GM11168 (cell line): Measurements from ENCODE around the gene HEXB.
"Not testable (repeated sequence)": the region's sequence is repeated elsewhere in the genome, so short reads cannot be mapped to it uniquely, and the experiment has no call there.

Source experiments
- in situ Hi-C: fragments of 300-500 bp; cut with MboI; formaldehyde crosslinking; loops from one replicate; pipeline ENCODE4 v1.12.0; 2022; ENCODE audit warnings: low sequenced_read_pairs; ENCODE audit not compliant: unreplicated experiment

HEXB gene

GRCh38 chr5:74655206-74655605, 29.8 kb upstream of the HEXB start:
- in situ Hi-C loops, result no loop called here

- in situ Hi-C loops, result no loop called here
Observed at GRCh38 chr5:74655716-74656115, 29.3 kb upstream of the HEXB start.

DNA sequence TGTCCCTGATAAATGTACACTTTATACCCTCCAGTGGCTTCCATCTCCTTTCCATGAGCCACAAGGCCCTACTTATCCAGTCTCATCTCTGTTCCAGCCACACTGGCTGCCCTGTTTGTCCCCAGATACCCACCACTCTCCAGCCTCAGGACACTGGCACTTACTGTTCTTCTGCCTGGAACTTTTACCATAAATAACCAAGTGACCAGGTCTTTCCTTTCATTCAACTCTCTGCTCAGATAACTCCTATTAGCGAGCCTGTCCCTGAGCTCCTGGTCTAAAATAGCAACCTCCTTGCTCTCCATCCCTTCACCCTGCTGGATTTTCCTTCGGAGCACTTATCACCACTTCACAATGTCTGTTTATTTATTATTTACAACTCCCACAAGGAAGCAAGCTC, 27.9 kb upstream of the HEXB start:
- in situ Hi-C loops, result no loop called here

DNA sequence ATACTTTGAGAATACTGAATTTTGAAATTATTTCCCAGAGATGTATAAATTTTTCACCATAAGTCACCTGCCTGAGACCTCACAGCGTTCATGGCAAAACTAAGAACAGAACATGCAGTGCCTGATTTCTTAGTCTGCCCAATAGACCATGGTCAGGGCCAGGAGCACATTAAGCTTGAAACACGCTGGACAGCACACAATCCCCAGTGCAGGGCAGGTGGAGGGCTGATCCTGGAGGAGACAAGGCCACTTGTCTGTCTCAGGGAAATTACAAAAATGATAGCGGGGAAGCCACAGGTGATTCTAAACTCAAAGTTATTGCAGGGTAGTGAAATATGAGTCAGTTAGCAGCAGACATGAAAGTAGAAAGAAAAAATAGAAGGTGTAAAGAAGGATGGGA, 25.9 kb upstream of the HEXB start:
- in situ Hi-C loops, result no loop called here

DNA sequence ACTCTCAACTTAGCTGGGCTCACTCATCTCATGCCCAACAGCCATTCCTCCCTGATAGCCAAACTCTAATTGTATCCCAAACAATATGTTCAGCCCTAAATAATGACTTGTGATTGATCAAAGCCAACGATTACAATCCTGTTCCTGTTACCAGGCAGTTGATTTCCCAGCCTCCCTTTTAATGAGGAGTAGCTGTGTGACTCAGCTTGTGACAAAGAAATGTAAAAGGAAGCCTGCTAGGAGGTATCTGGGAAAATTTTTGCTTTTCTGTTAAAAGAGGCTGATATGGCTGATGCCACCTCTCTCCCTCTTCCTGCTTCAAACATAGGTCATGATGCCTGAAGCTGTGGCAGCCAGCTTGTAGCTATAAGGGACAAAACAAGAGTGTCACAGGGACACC, 24.9 kb upstream of the HEXB start:
- in situ Hi-C loops, result no loop called here

- in situ Hi-C loops, result no loop called here
Observed at GRCh38 chr5:74660873-74661272, 24.2 kb upstream of the HEXB start.

- in situ Hi-C loops, result no loop called here
Observed at GRCh38 chr5:74664551-74664950, 20.5 kb upstream of the HEXB start.

DNA sequence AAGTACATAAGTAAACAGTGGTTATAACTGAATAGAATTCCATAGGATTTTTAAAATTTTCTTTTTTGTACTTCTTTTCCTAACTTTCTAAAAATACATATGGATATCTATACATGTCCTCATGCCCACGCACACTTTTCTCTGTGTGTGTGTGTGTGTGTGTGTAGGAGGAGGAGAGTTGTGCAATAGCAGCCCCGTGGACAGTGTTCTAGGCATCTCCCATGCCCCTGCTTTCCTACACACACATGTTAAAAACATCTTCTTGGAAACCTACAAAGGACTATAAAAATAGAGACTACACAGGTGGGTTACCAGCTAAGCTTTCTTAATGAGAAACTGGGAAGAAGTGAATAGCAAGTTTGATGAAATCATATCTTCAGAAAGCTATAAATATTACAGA, 19.8 kb upstream of the HEXB start:
- in situ Hi-C loops, result no loop called here

GRCh38 chr5:74665816-74666215, 19.2 kb upstream of the HEXB start:
- in situ Hi-C loops, result no loop called here

DNA sequence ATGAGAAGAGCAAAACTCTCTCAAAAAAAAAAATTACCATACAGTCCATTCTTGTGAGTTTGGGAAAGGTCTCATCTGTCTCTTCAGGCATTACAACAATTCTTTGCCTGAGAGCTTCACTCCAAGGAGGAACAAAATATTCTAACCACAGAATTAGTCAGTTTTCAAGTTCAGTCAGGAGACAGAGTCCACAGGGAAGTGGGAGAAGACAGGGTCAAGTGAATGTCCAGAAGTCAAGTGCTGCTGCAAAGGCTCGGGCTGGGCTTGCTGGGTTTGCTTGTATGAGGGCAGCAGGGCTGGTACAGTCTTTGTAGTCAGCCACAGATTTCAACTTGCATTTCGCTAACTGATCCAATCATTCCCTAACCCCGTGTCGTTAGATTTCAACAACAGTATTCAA, 17.6 kb upstream of the HEXB start:
- in situ Hi-C loops, result no loop called here

DNA sequence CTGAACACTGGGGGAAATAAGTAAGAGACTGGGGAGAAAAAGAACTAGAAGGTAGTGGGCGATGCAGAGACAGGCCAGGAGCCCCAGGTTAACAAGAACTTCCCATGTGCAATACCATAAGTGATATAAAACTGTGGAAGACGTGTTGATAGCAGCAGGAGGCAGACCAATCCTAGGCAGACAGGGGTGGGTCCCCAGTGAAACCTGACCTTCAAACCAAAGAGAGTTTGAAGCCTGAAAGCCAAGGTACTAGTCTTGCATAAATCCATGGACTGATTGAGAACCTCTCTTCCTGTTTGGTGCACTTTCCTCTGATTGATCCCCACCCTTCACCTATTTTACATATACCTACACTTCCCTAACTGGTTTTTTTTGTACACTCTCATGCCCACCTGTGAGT, 15.2 kb upstream of the HEXB start:
- in situ Hi-C loops, result no loop called here

DNA sequence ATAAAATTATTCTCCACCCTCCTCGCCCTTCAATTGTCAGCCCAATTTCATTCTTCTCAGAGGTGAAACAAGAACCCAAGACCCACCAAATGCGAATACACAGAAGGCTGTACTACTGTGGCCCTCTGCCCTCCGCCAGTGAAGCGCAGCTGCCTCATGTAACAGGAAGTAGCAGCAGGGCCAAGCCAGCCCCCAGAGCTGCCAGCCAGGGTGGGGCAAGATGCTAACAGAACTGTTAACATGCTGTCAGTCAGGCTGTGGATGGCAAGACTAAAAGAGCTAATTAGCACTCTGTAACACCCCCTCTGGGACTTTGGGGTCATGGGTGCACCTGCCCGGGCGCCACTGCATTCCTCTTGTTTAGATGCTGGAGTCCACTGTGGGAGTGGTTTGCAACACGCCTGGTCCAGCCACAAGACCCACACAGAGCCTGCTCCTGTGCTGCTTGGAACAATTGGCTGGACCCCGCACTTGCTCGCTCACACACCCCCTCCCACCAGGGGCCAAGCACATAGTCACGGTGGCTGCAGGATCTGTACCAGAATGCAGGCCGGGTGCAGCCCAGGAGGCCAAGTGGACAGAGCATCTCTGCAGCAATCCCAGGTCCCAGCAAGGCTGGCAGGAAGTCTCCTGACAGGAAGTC, 14.5 kb upstream of the HEXB start:
- in situ Hi-C loops, result no loop called here

GRCh38 chr5:74672215-74672877, 12.7 kb upstream of the HEXB start:
- in situ Hi-C loops, result no loop called here

- in situ Hi-C loops, result no loop called here
Observed at GRCh38 chr5:74673011-74673790, 11.8 kb upstream of the HEXB start.

DNA sequence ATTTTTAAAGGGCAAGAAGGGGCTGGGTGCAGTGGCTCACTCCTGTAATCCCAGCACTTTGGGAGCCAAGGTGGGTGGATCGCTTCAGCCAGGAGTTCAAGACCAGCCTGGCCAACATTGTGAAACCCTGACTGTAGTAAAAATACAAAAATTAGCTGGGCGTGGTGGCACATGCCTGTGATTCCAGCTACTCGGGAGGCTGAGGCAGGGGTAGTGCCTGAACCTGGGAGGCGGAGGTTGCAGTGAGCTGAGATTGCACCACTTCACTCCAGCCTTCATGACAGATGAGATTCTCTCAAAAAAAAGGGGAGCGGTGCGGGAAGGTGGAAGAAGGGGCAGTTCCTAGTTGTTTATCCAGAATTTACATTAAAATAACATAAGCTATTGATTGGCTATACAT, 8.6 kb upstream of the HEXB start:
- in situ Hi-C loops, result not testable (repeated sequence)

- in situ Hi-C loops, result not testable (repeated sequence)
Observed at GRCh38 chr5:74678123-74678522, 6.9 kb upstream of the HEXB start.

GRCh38 chr5:74679300-74679699, 5.7 kb upstream of the HEXB start:
- in situ Hi-C loops, result not testable (repeated sequence)

GRCh38 chr5:74679966-74680365, 5.1 kb upstream of the HEXB start:
- in situ Hi-C loops, result no loop called here

DNA sequence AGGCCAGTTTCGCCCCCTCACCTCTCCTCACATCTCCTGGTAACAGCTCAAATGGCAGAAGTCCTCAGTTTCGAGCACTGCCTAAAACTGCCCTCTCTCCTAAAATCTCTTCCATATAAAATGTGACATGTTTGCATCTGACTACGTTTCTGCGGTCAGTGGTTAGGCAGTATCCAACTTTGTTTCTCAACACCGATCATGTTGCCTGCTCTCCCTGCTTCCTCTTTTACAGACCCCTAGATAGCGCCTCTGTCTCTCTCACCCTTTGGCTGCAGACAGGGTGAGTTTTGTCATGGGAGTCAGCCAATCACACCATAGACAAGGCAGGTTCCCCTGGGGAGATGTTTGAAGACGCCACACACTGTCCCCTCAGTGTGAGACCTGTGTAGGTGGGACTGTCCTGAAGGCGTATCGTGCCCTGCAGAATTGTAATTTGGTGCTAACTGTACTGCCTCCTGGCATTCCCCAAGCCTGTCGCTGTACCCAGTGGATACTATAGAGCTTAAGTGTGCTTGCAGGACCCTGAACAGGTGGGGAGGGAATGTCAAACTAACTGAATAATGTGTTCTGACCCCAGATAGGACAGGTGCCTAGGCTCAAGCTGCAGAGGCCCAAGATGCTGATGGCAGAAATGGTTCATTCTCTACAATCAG, 1.1 kb downstream of the HEXB start:
- in situ Hi-C loops, result no loop called here

GRCh38 chr5:74686962-74687751, 2.1 kb downstream of the HEXB start:
- in situ Hi-C loops, result no loop called here
